Stimulated activated memory B cell treated with anti-CD40 and anti-IgM and Interleukin-4, amounts not matched to agents 10 μg/mL and 1 μg/mL and 100 μg/mL, for 72 hours (primary cell): Measurements from ENCODE around the gene CAPN14.

Source experiments
- ATAC-seq: fragments of 150-1000 bp; cut with Tn5 transposase; 2 replicates; pipeline ENCODE4 v1.10.0; 2021
- H3K27ac Mint-ChIP-seq: one replicate; pipeline ENCODE4 v1.8.0; 2022; ENCODE audit warnings: mild to moderate bottlenecking, mixed read lengths
- H3K27me3 Mint-ChIP-seq: one replicate; pipeline ENCODE4 v1.8.0; 2022; ENCODE audit warnings: mixed read lengths
- H3K36me3 Mint-ChIP-seq: one replicate; pipeline ENCODE4 v1.8.0; 2022; ENCODE audit warnings: mixed read lengths
- H3K4me1 Mint-ChIP-seq: one replicate; pipeline ENCODE4 v1.8.0; 2022; ENCODE audit warnings: mixed read lengths
- H3K4me3 Mint-ChIP-seq: one replicate; pipeline ENCODE4 v1.8.0; 2022; ENCODE audit warnings: mild to moderate bottlenecking, moderate library complexity, mixed read lengths
- H3K9me3 Mint-ChIP-seq: one replicate; pipeline ENCODE4 v1.8.0; 2022; ENCODE audit warnings: mixed read lengths

The CAPN14 gene

DNA sequence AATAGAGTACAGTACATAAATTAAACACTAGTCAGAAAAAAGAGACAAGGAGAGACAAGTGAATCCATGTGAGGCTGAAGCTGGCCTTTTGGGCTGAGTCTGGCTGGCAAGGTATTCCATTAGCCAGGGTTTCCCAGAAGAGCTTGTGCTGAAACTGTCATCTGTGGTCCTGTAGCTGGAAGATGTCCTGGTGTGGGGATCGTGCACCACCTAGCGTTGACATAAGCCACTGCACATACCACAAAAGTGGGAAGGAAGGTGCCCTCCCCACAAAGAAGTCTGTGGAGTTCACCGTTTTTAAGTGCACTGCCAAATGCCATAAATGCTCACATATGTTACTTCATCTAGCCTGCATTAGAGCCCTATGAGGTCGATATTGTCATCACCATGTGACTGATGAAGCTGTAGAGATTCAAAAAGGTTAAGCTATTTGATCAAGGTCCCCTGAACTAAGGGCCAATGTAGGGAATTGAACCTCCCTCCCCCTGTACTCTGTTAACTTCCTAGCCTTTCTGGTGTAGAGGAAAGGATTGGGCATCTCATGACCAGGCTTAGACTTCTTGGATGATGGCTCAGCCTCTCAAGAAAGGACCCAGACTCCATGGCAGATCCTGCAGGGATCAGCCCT is 47.1 kb downstream of the CAPN14 start:
- Mint-ChIP-seq H3K4me3 (no peak overlapping the region), H3K27ac (peak overlapping the region; percentile 30), H3K9me3 (no peaks in the 10 kb centered on the region), H3K36me3 (no peaks in the 10 kb centered on the region), H3K27me3 (peaks cover 2% of the 10 kb centered on the region), H3K4me1 (peaks cover 28% of the 10 kb centered on the region)
- ATAC-seq: peak; percentile 78

DNA sequence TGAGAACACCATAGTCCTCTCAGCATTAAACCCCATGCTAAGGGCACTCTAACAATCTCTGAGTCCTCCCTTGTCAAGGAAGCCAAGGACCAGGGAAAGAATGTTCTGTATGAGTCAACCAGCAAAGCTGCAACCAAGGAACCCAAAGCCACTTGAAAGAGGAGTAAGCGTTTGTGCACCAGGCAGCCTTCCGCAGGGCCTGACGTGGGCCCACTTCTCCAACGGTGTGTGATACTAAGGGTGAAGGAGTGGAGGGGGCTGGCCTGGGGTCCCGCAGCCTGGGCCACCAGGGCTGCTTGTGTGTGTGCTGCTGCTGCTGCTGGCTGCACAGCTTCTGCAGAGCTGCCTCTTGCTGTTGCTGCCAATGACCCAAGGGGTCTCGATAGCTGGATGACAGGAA is 49.0 kb downstream of the CAPN14 start:
- no peaks in the 10 kb centered on the region for H3K36me3 Mint-ChIP-seq
- peaks cover 7% of the 10 kb centered on the region for H3K27me3 Mint-ChIP-seq
- H3K4me1 Mint-ChIP-seq: peaks cover 34% of the 10 kb centered on the region
- no peak overlapping the region for H3K27ac Mint-ChIP-seq
- ATAC-seq: no peak
- H3K9me3 Mint-ChIP-seq: no peaks in the 10 kb centered on the region
- no peak overlapping the region for H3K4me3 Mint-ChIP-seq

DNA sequence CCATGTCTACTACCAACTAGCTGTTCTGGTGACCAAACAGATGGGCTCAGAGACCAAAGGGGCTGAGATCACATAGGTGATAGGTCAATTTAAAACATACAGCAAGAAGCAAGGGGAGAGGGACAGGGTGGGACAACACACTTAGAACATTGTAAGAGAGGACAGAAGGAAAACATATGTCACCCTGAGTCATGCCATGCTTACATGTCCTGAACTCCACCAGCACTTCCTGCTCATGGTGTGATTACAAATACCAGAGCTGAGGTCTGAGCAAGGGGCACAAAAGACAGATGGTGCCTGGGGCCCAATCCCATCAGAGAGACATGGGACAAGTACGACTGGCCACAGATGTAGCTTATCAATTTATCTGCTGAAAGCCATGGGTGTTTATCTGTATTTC is 50.4 kb downstream of the CAPN14 start:
- ATAC-seq: no peak

DNA sequence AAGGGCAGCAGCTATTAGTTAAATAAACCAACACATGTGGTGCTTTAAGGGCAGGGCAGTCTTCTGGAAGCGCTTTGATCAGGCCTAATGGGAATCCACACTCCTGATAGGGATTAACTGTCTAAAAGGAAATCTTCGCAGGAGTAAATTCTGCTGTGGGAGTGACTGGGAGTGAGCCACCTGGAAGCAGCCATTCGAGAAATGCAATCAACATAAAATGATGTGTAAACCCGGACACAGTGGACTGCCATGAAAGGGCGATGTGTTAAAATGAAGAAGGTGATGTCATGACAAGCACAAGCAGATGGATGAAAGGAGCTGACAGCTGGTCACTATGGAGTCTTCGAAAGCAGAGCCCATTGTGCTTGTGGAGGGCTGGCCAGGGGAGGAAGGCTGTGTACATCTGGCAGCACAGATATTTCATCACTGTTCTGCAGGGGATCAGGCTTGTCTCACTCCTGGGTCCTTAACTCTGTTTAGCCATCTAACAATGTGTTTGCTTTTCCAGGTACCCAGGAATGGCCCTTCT is 54.2 kb downstream of the CAPN14 start:
- Mint-ChIP-seq H3K9me3 (no peaks in the 10 kb centered on the region), H3K27ac (no peak overlapping the region), H3K4me1 (peaks cover 10% of the 10 kb centered on the region), H3K4me3 (no peak overlapping the region), H3K27me3 (peaks cover 7% of the 10 kb centered on the region), H3K36me3 (no peaks in the 10 kb centered on the region)
- no peak for ATAC-seq

More for the DNA sequence above, 50.4 kb downstream of the CAPN14 start:
- no peak overlapping the region for H3K4me3 Mint-ChIP-seq
- H3K36me3 Mint-ChIP-seq: no peaks in the 10 kb centered on the region
- H3K27me3 Mint-ChIP-seq: peaks cover 7% of the 10 kb centered on the region
- no peaks in the 10 kb centered on the region for H3K9me3 Mint-ChIP-seq
- peaks cover 27% of the 10 kb centered on the region for H3K4me1 Mint-ChIP-seq
- no peak overlapping the region for H3K27ac Mint-ChIP-seq

DNA sequence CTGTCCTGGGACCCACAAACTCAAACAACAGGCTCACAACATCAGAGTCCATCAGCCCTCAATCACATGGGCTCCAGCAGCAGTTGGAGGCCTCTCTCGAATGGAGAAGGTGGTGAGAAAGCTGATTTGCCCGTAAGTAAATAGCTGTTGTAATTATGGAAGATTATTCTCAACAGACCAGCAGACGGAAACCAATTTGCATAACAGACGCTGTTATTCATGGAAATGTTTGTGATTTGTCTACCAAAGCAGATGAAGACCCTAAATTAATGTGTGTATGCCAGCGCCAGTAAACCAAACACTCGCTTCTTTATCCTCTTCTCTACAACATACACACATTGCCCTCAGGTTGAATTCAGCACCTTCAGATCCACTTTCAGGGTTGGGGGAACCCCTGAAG is 55.7 kb downstream of the CAPN14 start:
- Mint-ChIP-seq H3K4me3 (no peak overlapping the region), H3K27ac (no peak overlapping the region), H3K27me3 (peaks cover 7% of the 10 kb centered on the region), H3K4me1 (peaks cover 15% of the 10 kb centered on the region), H3K9me3 (no peaks in the 10 kb centered on the region), H3K36me3 (no peaks in the 10 kb centered on the region)
- ATAC-seq: no peak

DNA sequence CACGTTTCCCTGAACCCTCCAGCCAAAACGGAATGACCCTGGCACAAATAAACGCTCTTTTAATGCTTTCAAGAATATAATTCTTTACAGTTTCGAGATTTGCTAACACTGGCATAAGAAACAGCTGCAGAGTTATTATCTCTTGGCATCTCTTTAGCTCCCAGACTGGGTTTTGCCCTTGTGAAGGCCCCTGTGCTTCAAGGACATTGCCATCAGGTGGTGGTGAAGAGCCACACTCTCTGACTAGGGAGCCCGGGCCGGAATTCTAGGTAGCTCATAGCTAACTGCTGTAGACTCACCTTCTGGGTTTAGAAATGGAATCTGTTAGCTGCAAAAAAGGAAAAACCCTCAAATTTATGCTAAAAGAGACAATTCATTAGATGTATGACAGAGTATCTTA is 65.8 kb downstream of the CAPN14 start:
- H3K4me1 Mint-ChIP-seq: peaks cover 5% of the 10 kb centered on the region
- H3K36me3 Mint-ChIP-seq: no peaks in the 10 kb centered on the region
- ATAC-seq: no peak
- H3K27me3 Mint-ChIP-seq: no peaks in the 10 kb centered on the region
- H3K27ac Mint-ChIP-seq: no peak overlapping the region
- peaks cover 6% of the 10 kb centered on the region for H3K9me3 Mint-ChIP-seq
- H3K4me3 Mint-ChIP-seq: no peak overlapping the region

DNA sequence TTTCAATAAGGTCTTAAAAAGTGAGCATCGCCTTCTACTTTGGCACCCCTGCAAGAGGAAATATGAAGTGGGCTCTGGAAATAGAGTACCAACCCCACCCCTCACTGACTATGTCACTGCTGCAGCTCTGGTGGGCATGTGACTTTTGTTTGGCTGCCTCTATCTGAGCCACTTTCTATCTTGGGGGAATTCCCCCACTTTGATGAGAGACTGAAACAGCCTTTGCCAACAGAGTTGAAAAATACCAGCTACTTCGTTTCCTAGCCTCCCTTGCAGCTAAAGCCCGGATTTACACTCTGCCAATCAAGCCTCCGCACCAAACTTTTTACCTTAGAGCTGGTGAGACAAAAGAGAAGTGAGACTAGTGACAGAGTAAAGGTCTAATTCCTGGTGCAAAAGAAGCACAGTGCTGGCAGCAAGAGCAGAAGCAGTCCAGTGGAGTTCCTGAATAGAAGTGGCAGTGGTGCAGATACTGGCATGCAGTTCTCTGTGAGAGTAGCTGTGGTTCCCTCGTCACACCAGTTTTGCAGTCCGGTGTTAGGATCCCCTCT is 67.1 kb downstream of the CAPN14 start:
- Mint-ChIP-seq H3K36me3 (no peaks in the 10 kb centered on the region), H3K27me3 (no peaks in the 10 kb centered on the region), H3K4me3 (no peak overlapping the region), H3K4me1 (peaks cover 5% of the 10 kb centered on the region), H3K27ac (no peak overlapping the region), H3K9me3 (peaks cover 6% of the 10 kb centered on the region)
- ATAC-seq: no peak

DNA sequence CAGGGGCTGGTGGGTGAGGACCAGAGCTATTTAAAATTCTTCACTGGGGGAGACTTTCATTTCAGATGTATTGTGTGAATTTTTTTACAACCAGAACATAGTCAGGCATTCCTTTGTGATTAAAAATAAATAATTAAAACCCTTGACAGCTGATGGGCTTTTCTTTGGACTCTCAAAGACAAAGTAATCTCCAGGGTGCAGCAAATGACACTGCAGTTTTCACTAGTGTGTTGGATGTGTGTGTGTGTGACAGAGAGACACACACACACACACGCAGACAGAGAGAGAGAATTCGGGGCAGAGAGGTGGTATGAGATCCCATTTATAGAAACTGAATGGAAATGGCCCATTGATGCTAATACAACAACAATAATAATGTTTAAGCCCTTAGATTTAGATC is 68.8 kb downstream of the CAPN14 start:
- Mint-ChIP-seq H3K36me3 (no peaks in the 10 kb centered on the region), H3K4me1 (peaks cover 5% of the 10 kb centered on the region), H3K4me3 (no peak overlapping the region), H3K27ac (no peak overlapping the region), H3K9me3 (peaks cover 6% of the 10 kb centered on the region), H3K27me3 (no peaks in the 10 kb centered on the region)
- ATAC-seq: no peak

DNA sequence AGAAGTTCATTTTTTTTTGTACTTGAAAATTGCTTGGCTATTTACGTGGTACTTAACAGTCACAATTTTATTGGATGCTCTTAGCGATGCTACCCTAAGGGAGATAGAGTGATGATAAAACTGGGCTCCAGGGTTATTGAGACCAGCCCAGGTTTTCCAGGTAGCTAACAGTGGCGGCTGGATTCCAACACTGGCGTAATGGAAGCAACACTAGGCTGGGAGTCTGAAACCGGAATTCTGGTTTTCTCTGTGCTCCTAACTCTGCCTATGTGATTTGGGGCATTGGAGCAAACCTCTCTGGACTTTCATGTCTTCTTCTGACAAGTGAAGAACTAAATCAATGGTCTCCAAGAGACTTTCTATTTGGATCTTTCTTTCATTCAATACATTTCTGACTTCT is 69.7 kb downstream of the CAPN14 start:
- H3K9me3 Mint-ChIP-seq: peaks cover 6% of the 10 kb centered on the region
- no peaks in the 10 kb centered on the region for H3K27me3 Mint-ChIP-seq
- H3K4me1 Mint-ChIP-seq: no peaks in the 10 kb centered on the region
- no peaks in the 10 kb centered on the region for H3K36me3 Mint-ChIP-seq
- H3K27ac Mint-ChIP-seq: no peak overlapping the region
- no peak overlapping the region for H3K4me3 Mint-ChIP-seq
- ATAC-seq: no peak

DNA sequence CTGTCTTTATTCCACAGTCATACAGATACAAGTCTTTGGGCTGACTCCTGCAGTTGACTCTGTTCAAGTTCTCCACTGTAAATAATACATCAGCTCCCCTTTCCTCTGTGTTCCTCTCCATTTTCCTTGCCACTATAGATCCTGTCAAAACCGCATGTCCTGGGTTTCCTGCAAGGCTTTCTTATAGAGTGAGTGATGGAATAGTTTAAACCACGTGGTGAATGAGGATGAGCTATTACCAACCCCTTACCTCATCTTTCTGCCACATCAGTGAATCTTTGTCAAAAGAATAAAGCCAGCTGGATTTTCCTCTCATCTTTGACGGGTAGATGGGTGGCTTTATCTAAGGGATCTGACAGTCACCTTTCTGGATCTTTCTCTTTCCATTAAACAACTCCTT is 75.2 kb downstream of the CAPN14 start:
- Mint-ChIP-seq H3K9me3 (no peaks in the 10 kb centered on the region), H3K27ac (no peak overlapping the region), H3K4me3 (no peak overlapping the region), H3K4me1 (peaks cover 5% of the 10 kb centered on the region), H3K36me3 (no peaks in the 10 kb centered on the region), H3K27me3 (peaks cover 1% of the 10 kb centered on the region)
- no peak for ATAC-seq

DNA sequence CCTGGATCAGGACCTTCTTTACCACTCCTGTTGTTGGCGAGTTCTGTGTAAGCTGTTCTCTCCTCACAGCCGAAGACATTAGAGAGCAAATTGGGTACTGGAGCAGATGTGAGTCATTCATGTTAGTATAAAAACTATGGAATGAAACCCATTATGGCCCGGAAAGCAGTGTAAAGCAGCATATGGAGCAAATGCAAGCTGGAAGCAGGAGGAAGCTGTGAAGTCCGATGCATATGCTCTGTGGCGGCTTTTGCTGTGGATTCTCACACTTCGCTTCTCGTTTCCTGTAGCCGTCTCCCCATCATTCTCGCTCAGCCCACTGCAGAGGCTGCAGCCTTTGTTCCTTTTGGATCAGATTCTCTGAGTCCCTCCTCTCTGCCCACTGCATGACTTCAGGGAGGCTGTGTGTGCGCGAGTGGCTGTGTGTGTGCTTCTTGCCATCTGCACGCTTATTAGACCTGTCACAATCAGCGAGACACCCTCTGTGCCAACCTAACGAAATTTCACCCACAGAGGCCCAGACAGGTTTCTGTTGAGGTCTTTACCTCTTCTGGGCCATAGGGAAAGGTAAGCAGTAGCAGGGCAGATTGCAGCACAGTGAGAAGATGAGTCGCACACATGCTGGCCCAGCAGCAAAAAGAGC is 75.8 kb downstream of the CAPN14 start:
- H3K27me3 Mint-ChIP-seq: peaks cover 7% of the 10 kb centered on the region
- no peaks in the 10 kb centered on the region for H3K9me3 Mint-ChIP-seq
- H3K4me3 Mint-ChIP-seq: no peak overlapping the region
- H3K4me1 Mint-ChIP-seq: peaks cover 11% of the 10 kb centered on the region
- H3K36me3 Mint-ChIP-seq: no peaks in the 10 kb centered on the region
- ATAC-seq: no peak
- H3K27ac Mint-ChIP-seq: no peak overlapping the region

DNA sequence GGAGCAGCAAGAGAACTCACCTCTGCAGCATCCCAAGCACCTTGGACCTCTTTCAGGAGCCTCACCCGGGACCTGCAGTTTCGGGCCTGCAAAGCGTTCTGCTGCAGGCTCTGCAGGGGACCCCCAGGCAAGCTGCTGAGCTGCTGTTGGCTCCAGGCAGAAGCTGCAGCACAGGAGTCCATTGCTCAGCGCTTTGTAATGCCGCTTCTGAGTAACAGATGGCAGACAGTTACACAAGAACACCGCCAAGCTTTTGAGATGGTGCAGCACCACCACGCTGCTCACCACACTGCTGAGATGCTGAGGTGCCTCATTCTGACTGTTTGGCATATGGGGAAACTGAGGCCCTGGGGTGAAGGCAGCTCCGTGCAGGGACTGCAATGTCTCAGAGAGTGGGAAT is 77.2 kb downstream of the CAPN14 start:
- peaks cover 9% of the 10 kb centered on the region for H3K27me3 Mint-ChIP-seq
- no peak for ATAC-seq
- H3K9me3 Mint-ChIP-seq: no peaks in the 10 kb centered on the region
- no peaks in the 10 kb centered on the region for H3K36me3 Mint-ChIP-seq
- peaks cover 11% of the 10 kb centered on the region for H3K4me1 Mint-ChIP-seq
- no peak overlapping the region for H3K4me3 Mint-ChIP-seq
- no peak overlapping the region for H3K27ac Mint-ChIP-seq

DNA sequence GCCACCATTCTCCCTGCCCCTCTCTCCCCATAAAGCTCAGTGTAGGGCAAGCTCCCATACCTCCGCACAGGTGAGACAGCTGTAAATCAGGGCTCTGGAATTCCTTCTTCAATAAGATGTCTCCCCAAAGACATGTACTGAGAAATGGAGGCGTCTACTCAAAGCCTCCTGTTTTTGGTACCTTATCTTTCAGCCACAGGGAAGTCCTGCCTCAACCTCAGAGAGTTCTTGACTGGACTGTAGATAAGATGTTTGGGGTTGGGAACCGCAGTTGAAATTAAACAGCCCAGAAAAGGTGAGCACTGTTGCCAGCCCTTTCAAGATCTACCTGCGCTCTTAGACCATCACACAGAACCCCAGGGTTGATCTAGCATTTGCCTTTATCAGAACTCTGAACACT is 77.6 kb downstream of the CAPN14 start:
- Mint-ChIP-seq H3K9me3 (no peaks in the 10 kb centered on the region), H3K27me3 (peaks cover 9% of the 10 kb centered on the region), H3K36me3 (no peaks in the 10 kb centered on the region), H3K4me3 (no peak overlapping the region), H3K27ac (no peak overlapping the region), H3K4me1 (peaks cover 11% of the 10 kb centered on the region)
- no peak for ATAC-seq

DNA sequence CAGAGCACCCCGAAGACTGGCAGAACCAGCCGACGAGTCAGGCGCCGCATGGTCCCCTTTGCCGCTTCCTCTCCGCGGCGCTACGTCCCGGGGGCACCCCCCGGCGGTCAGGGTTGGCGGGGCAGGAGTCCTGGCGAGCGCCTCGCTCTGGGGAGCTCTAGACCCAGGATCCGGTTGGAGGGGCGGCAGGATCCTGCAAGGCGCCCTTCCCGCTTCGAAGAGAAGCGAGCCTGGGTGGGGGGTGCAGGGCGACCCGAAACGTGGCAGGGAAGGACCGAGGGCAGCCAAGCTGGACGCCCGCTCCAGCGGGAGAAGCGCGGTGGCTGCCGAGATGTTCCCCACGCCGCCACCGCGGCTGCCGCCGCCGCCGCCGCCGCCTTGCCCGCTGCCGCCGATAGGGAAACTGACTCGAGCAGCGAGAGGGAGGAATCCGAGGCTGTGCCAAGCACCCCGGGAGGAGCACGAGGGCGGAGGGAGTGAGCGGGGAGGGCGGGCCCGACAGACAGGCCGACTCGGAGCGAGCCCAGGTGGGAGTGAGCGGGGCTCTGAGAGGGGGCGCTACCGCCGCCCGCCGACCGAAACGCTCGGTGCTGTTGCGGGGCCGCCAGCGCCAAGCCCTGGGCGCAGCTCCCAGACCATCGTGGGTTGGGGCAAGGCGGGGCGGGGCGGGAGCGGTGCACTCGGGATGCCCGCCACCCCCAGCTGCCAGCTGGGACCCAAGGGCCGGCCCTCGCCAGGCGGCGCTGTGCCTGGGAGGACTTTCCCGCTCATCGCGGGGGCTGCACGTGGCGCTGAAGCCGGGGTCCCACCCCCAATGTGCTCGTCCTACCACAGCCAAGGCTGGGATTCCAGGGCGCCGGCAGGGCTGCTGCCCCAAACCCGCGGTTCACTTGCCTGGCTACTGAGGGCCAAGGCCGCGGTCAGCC is 79.0 kb downstream of the CAPN14 start, which contains the start of gene GALNT14:
TSS of gene GALNT14 (minus strand) at position 404 of the 926 bp plus-strand sequence. CDS start at position 50, 354 bp downstream.
- no peaks in the 10 kb centered on the region for H3K9me3 Mint-ChIP-seq
- H3K4me3 Mint-ChIP-seq: peak within 1 kb of the TSS; percentile 85
- peak; percentile 83 for ATAC-seq
- H3K4me1 Mint-ChIP-seq: peaks cover 11% of the 10 kb centered on the region
- peaks cover 9% of the 10 kb centered on the region for H3K27me3 Mint-ChIP-seq
- H3K27ac Mint-ChIP-seq: peak within 1 kb of the TSS; percentile 53
- H3K36me3 Mint-ChIP-seq: no peaks in the 10 kb centered on the region
